GM12801 (cell line): ENCODE data around the gene QTRT2.

Experiments used
- CTCF ChIP-seq: IDR thresholded peaks from one replicate; pipeline ENCODE4 v1.5.1; 2011; ENCODE audit warnings: control low read depth; ENCODE audit not compliant: insufficient read length; ENCODE audit errors: extremely low read depth

QTRT2 gene

GRCh38 chr3:114056130-114057010, at the start of gene QTRT2, which contains the start of gene CCDC191:
Gene QTRT2 (plus strand): TSS chr3:114056737. CDS start chr3:114065258, 8,521 bp downstream.
Gene CCDC191 (minus strand): TSS chr3:114056526. CDS start chr3:114056466, 60 bp downstream.
- TF ChIP-seq CTCF = no peak

- TF ChIP-seq CTCF = no peak
These were observed 45.3 kb upstream of the QTRT2 start for GRCh38 chr3:114011059-114011797.

GRCh38 chr3:114014211-114014610, 42.3 kb upstream of the QTRT2 start:
- no peak for TF ChIP-seq CTCF

- TF ChIP-seq CTCF = no peak
These were observed 37.1 kb upstream of the QTRT2 start for GRCh38 chr3:114019486-114019885.

GRCh38 chr3:114020907-114021306, 35.6 kb upstream of the QTRT2 start:
- TF ChIP-seq CTCF = no peak

- no peak for TF ChIP-seq CTCF
These were observed 34.3 kb upstream of the QTRT2 start for GRCh38 chr3:114022145-114022802.

- no peak for TF ChIP-seq CTCF
These were observed 31.1 kb upstream of the QTRT2 start for GRCh38 chr3:114025451-114025850.
